ENCODE results near the gene ALG14. TPM values are rescaled to one million over a fixed set of nuclear protein-coding genes. Genes with fewer than 3 reads are reported as not detected.

ALG14 gene
- total and polyA plus RNA-seq, 10 of the 15 experiments (the other 5 are each of a cell fraction or from before 2014, with no cell fraction given), result 2.6 to 19.2 (median 7.5) TPM

GRCh38 chr1:95041491-95042165 lies 31.1 kb downstream of the ALG14 start (continued):
- TF ChIP-seq HSF1 (IDR thresholded peaks at IDR 0.05; ENCODE audit: low read depth, low read length) (no peak), PAX8 (IDR thresholded peaks at IDR 0.05) (no peak)

DNA sequence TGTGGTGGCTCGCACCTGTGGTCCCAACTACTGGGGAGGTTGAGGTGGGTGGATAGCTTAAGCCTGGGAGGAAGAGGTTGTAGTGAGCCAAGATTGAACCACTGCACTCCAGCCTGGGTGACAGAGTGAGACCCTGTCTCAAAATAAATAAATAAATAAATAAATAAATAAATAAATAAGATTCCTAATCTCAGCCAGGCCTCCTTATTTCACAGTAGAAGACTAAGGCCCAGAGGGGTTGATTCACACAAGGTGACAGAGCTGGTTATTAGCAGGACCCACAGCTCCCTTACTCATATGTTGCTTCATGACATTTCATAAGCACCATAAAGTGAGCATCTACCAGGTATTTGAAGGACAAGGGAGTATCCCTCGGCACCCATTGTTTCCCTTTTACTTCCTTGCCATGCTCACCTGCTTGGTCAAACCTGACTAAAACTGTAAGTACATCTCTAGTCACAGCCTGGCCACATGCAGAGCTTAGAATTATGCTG lies 32.7 kb downstream of the ALG14 start:
- intact Hi-C loops (cut with micrococcal nuclease; ENCODE audit: unreplicated experiment) (no loop called here), in situ Hi-C loops (cut with MboI) (loop anchor here (5.0 kb wide), 1 partner anchor 188 kb away; no protein-coding TSS in a partner anchor)
- Histone ChIP-seq H3K27ac (ENCODE audit: control insufficient read depth, insufficient read depth) (no peak overlapping the region), H2AFZ (ENCODE audit: control insufficient read depth, low read depth, low read length) (no peak overlapping the region), H3K9me3 (replicated peaks; ENCODE audit: control insufficient read depth, insufficient read depth, low read length) (no peaks in the 10 kb centered on the region), H3K4me3 (no peak overlapping the region), H3K36me3 (ENCODE audit: control insufficient read depth in 2 of 2, insufficient read depth in 2 of 2, low read length in 1 of 2) (no peaks in the 10 kb centered on the region), H3K27me3 (replicated peaks in 1 of 2; ENCODE audit: control insufficient read depth in 2 of 2, insufficient read depth in 2 of 2, low read length in 1 of 2) (no peaks in the 10 kb centered on the region), H3K4me1 (ENCODE audit: control insufficient read depth, insufficient read depth, low read length) (no peaks in the 10 kb centered on the region), H3K79me2 (ENCODE audit: control insufficient read depth, insufficient read depth, low read length) (no peaks in the 10 kb centered on the region), H3K9ac (ENCODE audit: control insufficient read depth, insufficient read depth, low read length) (no peak overlapping the region), H4K20me1 (ENCODE audit: control insufficient read depth, insufficient read depth) (no peaks in the 10 kb centered on the region), H3K4me2 (ENCODE audit: control insufficient read depth, insufficient read depth) (no peak overlapping the region)
- no TSS peak for BruUV-seq (replicated peaks)
- CTCF ChIA-PET, result interaction anchor here (1.3 to 2.8 kb wide), 4 partner anchors 18 to 722 kb away, joined by 3 to 95 read pairs (median 6); no protein-coding TSS in a partner anchor
- DNase-seq (ENCODE audit: low read depth, low spot score) (no peak), ATAC-seq (no peak), FAIRE-seq (no peak)
- SMC1A ChIA-PET (ENCODE audit: uncharacterized antibody, unreplicated experiment), result interaction anchor here (2.8 kb wide), 1 partner anchor 185 kb away, joined by 52 read pairs; no protein-coding TSS in a partner anchor
- POLR2A ChIA-PET, result no interaction called here
- WGBS (ENCODE audit: insufficient coverage, insufficient replicate concordance, low lambda C conversion rate, missing lambda C conversion rate), result 97% methylated on average over 2 of the region's 2 CpGs
- RAD21 ChIA-PET (ENCODE audit: unreplicated experiment), result interaction anchor here (3.0 kb wide), 1 partner anchor 185 kb away, joined by 67 read pairs; no protein-coding TSS in a partner anchor
- no peak for TF ChIP-seq RB1 (IDR thresholded peaks at IDR 0.05; ENCODE audit: borderline replicate concordance)
- no peak for TF ChIP-seq RBBP5 (conservative IDR thresholded peaks at IDR 0.05)
- no peak for TF ChIP-seq POLR2AphosphoS2 (IDR thresholded peaks at IDR 0.05; ENCODE audit: low read depth, low read length)
- TF ChIP-seq, protein P1, sequence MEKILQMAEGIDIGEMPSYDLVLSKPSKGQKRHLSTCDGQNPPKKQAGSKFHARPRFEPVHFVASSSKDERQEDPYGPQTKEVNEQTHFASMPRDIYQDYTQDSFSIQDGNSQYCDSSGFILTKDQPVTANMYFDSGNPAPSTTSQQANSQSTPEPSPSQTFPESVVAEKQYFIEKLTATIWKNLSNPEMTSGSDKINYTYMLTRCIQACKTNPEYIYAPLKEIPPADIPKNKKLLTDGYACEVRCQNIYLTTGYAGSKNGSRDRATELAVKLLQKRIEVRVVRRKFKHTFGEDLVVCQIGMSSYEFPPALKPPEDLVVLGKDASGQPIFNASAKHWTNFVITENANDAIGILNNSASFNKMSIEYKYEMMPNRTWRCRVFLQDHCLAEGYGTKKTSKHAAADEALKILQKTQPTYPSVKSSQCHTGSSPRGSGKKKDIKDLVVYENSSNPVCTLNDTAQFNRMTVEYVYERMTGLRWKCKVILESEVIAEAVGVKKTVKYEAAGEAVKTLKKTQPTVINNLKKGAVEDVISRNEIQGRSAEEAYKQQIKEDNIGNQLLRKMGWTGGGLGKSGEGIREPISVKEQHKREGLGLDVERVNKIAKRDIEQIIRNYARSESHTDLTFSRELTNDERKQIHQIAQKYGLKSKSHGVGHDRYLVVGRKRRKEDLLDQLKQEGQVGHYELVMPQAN (conservative IDR thresholded peaks at IDR 0.05), result no peak
- no peak for TF ChIP-seq ZNF24 (IDR thresholded peaks at IDR 0.05)
- no peak for TF ChIP-seq MAX (IDR thresholded peaks at IDR 0.05; ENCODE audit: low read depth, low read length)
- TF ChIP-seq BCL11A (IDR thresholded peaks at IDR 0.05; ENCODE audit: low read depth, low read length), result no peak
- no peak for TF ChIP-seq STAT3 (IDR thresholded peaks at IDR 0.05; ENCODE audit: low read depth, low read length)
- no peak for TF ChIP-seq YBX1 (IDR thresholded peaks at IDR 0.05)
- no peak for TF ChIP-seq NFIC (IDR thresholded peaks at IDR 0.05; ENCODE audit: low read depth, low read length)
- no peak for TF ChIP-seq ZNF274 (IDR thresholded peaks at IDR 0.05; ENCODE audit: insufficient read depth, insufficient read length)
- no peak for TF ChIP-seq ETV6 (conservative IDR thresholded peaks at IDR 0.05 in 1 of 2, IDR thresholded peaks at IDR 0.05 in 1 of 2; ENCODE audit: borderline replicate concordance in 1 of 2, low read depth in 1 of 2)
- TF ChIP-seq FOXM1 (IDR thresholded peaks at IDR 0.05; ENCODE audit: low read depth, low read length), result no peak
- no peak for TF ChIP-seq MLLT1 (IDR thresholded peaks at IDR 0.05)
